ENCODE measurements around the gene CYB561D1. TPM values are rescaled to one million over a fixed set of nuclear protein-coding genes. Genes with fewer than 3 reads are reported as not detected.

The CYB561D1 gene
- total and polyA plus RNA-seq, 4 donors: 5.4 to 10.6 (median 8.1) TPM

GRCh38 chr1:109500941-109501381 lies 7.1 kb downstream of the CYB561D1 start:
- Histone ChIP-seq H3K9me3 (ENCODE audit: control insufficient read depth, low read length) (no peaks in the 10 kb centered on the region), H3K27ac (ENCODE audit: low read depth in 1 of 2, low read length in 2 of 2) (peak overlapping the region in 1 of 2 donors; percentile 86), H3K4me3 (ENCODE audit: low read length in 2 of 2) (no peak overlapping the region), H3K4me1 (ENCODE audit: control insufficient read depth in 1 of 2, insufficient read depth in 2 of 2, low read length in 2 of 2) (peaks cover 0 to 3% of the 10 kb centered on the region in 2 donors), H3K27me3 (ENCODE audit: control insufficient read depth in 1 of 2, insufficient read depth in 2 of 2, low read length in 1 of 2) (no peaks in the 10 kb centered on the region), H3K36me3 (ENCODE audit: control insufficient read depth in 1 of 2, insufficient read depth in 2 of 2, low read length in 1 of 2) (peaks cover 0 to 2% of the 10 kb centered on the region in 2 donors)
- DNase-seq (no peak), ATAC-seq (ENCODE audit: low FRiP score) (no peak)
- 5% methylated on average over 5 of the region's 5 CpGs for WGBS, 2 donors
- intact Hi-C loops (cut with DNase I): loop anchor here in 1 of 2 donors (5.0 kb wide), 1 partner anchor 111 kb away; no protein-coding TSS in a partner anchor

GRCh38 chr1:109501644-109502363 lies 7.9 kb downstream of the CYB561D1 start:
- ATAC-seq (ENCODE audit: low FRiP score) (no peak), DNase-seq (no peak)
- H3K36me3 ChIP-seq (ENCODE audit: control insufficient read depth in 1 of 2, insufficient read depth in 2 of 2, low read length in 1 of 2): no peaks in the 10 kb centered on the region
- H3K27me3 ChIP-seq (ENCODE audit: control insufficient read depth in 1 of 2, insufficient read depth in 2 of 2, low read length in 1 of 2): no peaks in the 10 kb centered on the region
- WGBS, 2 donors: 50 to 55% methylated on average over 5 of the region's 5 CpGs
- intact Hi-C loops (cut with DNase I): loop anchor here in 1 of 2 donors (5.0 kb wide), 1 partner anchor 110 kb away; no protein-coding TSS in a partner anchor
- peak overlapping the region in 1 of 2 donors; percentile 73 for H3K27ac ChIP-seq (ENCODE audit: low read depth in 1 of 2, low read length in 2 of 2)
- H3K4me1 ChIP-seq (ENCODE audit: control insufficient read depth in 1 of 2, insufficient read depth in 2 of 2, low read length in 2 of 2): peaks cover 0 to 3% of the 10 kb centered on the region in 2 donors
- no peaks in the 10 kb centered on the region for H3K9me3 ChIP-seq (ENCODE audit: control insufficient read depth, low read length)
- H3K4me3 ChIP-seq (ENCODE audit: low read length in 2 of 2): no peak overlapping the region

DNA sequence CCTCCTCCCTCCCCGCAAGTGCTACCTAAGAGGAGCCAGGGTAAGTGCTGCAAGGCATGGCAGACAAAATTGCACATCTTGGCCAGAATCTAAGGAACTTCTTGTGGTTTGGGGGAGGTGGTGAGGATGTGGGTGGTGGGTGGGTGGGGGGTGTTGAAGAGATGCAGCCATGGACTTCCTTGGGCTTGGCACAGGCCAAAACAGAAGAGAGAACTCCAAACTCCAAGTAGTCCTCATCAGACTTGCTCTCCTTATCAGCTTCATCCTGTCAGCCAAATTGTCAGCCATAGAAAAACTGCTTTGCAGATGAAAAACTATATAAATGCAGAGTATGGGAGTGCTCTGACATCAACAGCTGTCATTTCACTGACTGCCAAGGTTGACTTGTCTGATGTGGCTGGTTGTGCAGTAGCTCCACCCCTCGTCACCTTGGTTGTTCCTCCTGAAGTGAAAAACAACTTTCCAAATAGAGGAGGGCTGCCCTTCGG lies 8.5 kb downstream of the CYB561D1 start:
- ATAC-seq (ENCODE audit: low FRiP score) (no peak), DNase-seq (no peak)
- Histone ChIP-seq H3K4me3 (ENCODE audit: low read length in 2 of 2) (no peak overlapping the region), H3K27me3 (ENCODE audit: control insufficient read depth in 1 of 2, insufficient read depth in 2 of 2, low read length in 1 of 2) (no peaks in the 10 kb centered on the region), H3K4me1 (ENCODE audit: control insufficient read depth in 1 of 2, insufficient read depth in 2 of 2, low read length in 2 of 2) (peaks cover 0 to 3% of the 10 kb centered on the region in 2 donors), H3K27ac (ENCODE audit: low read depth in 1 of 2, low read length in 2 of 2) (peak overlapping the region in 1 of 2 donors; percentile 73), H3K9me3 (ENCODE audit: control insufficient read depth, low read length) (no peaks in the 10 kb centered on the region), H3K36me3 (ENCODE audit: control insufficient read depth in 1 of 2, insufficient read depth in 2 of 2, low read length in 1 of 2) (no peaks in the 10 kb centered on the region)
- WGBS, 2 donors: 67 to 78% methylated on average over 3 of the region's 3 CpGs
- intact Hi-C loops (cut with DNase I): loop anchor here in 1 of 2 donors (5.0 kb wide), 1 partner anchor 110 kb away; no protein-coding TSS in a partner anchor

GRCh38 chr1:109503935-109504334 lies 10.0 kb downstream of the CYB561D1 start:
- H3K27ac ChIP-seq (ENCODE audit: low read depth in 1 of 2, low read length in 2 of 2): no peak overlapping the region
- no peaks in the 10 kb centered on the region for H3K36me3 ChIP-seq (ENCODE audit: control insufficient read depth in 1 of 2, insufficient read depth in 2 of 2, low read length in 1 of 2)
- ATAC-seq (ENCODE audit: low FRiP score): no peak
- H3K9me3 ChIP-seq (ENCODE audit: control insufficient read depth, low read length): no peaks in the 10 kb centered on the region
- DNase-seq: no peak
- peaks cover 0 to 3% of the 10 kb centered on the region in 2 donors for H3K4me1 ChIP-seq (ENCODE audit: control insufficient read depth in 1 of 2, insufficient read depth in 2 of 2, low read length in 2 of 2)
- WGBS, 2 donors: 81 to 82% methylated on average over 5 of the region's 5 CpGs
- no peaks in the 10 kb centered on the region for H3K27me3 ChIP-seq (ENCODE audit: control insufficient read depth in 1 of 2, insufficient read depth in 2 of 2, low read length in 1 of 2)
- intact Hi-C loops (cut with DNase I): loop anchor here in 1 of 2 donors (5.0 kb wide), 1 partner anchor 108 kb away; no protein-coding TSS in a partner anchor
- no peak overlapping the region for H3K4me3 ChIP-seq (ENCODE audit: low read length in 2 of 2)

DNA sequence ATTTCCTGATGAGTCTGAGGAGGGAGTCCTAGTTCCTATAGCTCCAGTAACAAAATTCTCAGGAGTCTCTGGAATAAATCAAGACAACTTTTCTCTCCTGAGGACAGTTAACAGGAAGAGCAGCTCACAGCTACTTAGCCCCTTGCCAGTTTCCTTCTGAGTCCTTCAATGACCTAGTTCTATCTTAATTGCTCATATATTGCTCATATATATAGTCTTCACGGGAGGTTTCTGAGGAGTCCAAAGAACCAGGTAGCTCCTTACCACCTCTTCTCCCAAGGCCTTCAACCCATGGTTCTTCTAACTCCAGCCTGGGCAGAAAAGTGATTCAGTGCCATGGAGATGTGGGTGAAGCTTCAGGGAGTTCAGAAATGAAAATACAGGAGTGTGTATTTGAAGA lies 11.1 kb downstream of the CYB561D1 start:
- H3K36me3 ChIP-seq (ENCODE audit: control insufficient read depth in 1 of 2, insufficient read depth in 2 of 2, low read length in 1 of 2): no peaks in the 10 kb centered on the region
- H3K27ac ChIP-seq (ENCODE audit: low read depth in 1 of 2, low read length in 2 of 2): no peak overlapping the region
- no peaks in the 10 kb centered on the region for H3K9me3 ChIP-seq (ENCODE audit: control insufficient read depth, low read length)
- 91 to 94% methylated on average over 1 of the region's 1 CpG for WGBS, 2 donors
- DNase-seq (no peak), ATAC-seq (ENCODE audit: low FRiP score) (no peak)
- intact Hi-C loops (cut with DNase I): loop anchor here in 1 of 2 donors (5.0 kb wide), 1 partner anchor 107 kb away; no protein-coding TSS in a partner anchor
- peaks cover 0 to 3% of the 10 kb centered on the region in 2 donors for H3K4me1 ChIP-seq (ENCODE audit: control insufficient read depth in 1 of 2, insufficient read depth in 2 of 2, low read length in 2 of 2)
- H3K27me3 ChIP-seq (ENCODE audit: control insufficient read depth in 1 of 2, insufficient read depth in 2 of 2, low read length in 1 of 2): no peaks in the 10 kb centered on the region
- no peak overlapping the region for H3K4me3 ChIP-seq (ENCODE audit: low read length in 2 of 2)

- H3K36me3 ChIP-seq (ENCODE audit: control insufficient read depth in 1 of 2, insufficient read depth in 2 of 2, low read length in 1 of 2): no peaks in the 10 kb centered on the region
- no peaks in the 10 kb centered on the region for H3K4me1 ChIP-seq (ENCODE audit: control insufficient read depth in 1 of 2, insufficient read depth in 2 of 2, low read length in 2 of 2)
- H3K27ac ChIP-seq (ENCODE audit: low read depth in 1 of 2, low read length in 2 of 2): no peak overlapping the region
- no peak for DNase-seq
- no peak for ATAC-seq (ENCODE audit: low FRiP score)
- H3K27me3 ChIP-seq (ENCODE audit: control insufficient read depth in 1 of 2, insufficient read depth in 2 of 2, low read length in 1 of 2): no peaks in the 10 kb centered on the region
- WGBS, 2 donors: 86% methylated on average over 25 of the region's 25 CpGs
- H3K9me3 ChIP-seq (ENCODE audit: control insufficient read depth, low read length): no peaks in the 10 kb centered on the region
- intact Hi-C loops (cut with DNase I): no loop called here
- no peak overlapping the region for H3K4me3 ChIP-seq (ENCODE audit: low read length in 2 of 2)
These were observed 14.3 kb downstream of the CYB561D1 start for GRCh38 chr1:109508001-109508872.

GRCh38 chr1:109508873-109509175 lies 14.9 kb downstream of the CYB561D1 start:
- DNase-seq (no peak), ATAC-seq (ENCODE audit: low FRiP score) (no peak)
- Histone ChIP-seq H3K4me3 (ENCODE audit: low read length in 2 of 2) (peak overlapping the region; percentile 72 to 85), H3K4me1 (ENCODE audit: control insufficient read depth in 1 of 2, insufficient read depth in 2 of 2, low read length in 2 of 2) (no peaks in the 10 kb centered on the region), H3K27me3 (ENCODE audit: control insufficient read depth in 1 of 2, insufficient read depth in 2 of 2, low read length in 1 of 2) (no peaks in the 10 kb centered on the region), H3K36me3 (ENCODE audit: control insufficient read depth in 1 of 2, insufficient read depth in 2 of 2, low read length in 1 of 2) (no peaks in the 10 kb centered on the region), H3K27ac (ENCODE audit: low read depth in 1 of 2, low read length in 2 of 2) (no peak overlapping the region), H3K9me3 (ENCODE audit: control insufficient read depth, low read length) (no peaks in the 10 kb centered on the region)
- intact Hi-C loops (cut with DNase I): no loop called here
- 46 to 47% methylated on average over 7 of the region's 7 CpGs for WGBS, 2 donors

GRCh38 chr1:109509176-109510134 lies 15.6 kb downstream of the CYB561D1 start, which contains the start of gene AMIGO1:
Gene AMIGO1 (minus strand): TSS chr1:109509727. CDS start chr1:109508912, 815 bp downstream.
- no peak within 1 kb of the TSS for H3K27ac ChIP-seq (ENCODE audit: low read depth in 1 of 2, low read length in 2 of 2)
- ATAC-seq (ENCODE audit: low FRiP score) (peak; percentile 72), DNase-seq (peak; percentile 65 to 90)
- intact Hi-C loops (cut with DNase I): no loop called here
- WGBS, 2 donors: 0 to 1% methylated on average over 52 to 100 of the region's 100 CpGs
- H3K36me3 ChIP-seq (ENCODE audit: control insufficient read depth in 1 of 2, insufficient read depth in 2 of 2, low read length in 1 of 2): no peaks in the 10 kb centered on the region
- no peaks in the 10 kb centered on the region for H3K9me3 ChIP-seq (ENCODE audit: control insufficient read depth, low read length)
- no peaks in the 10 kb centered on the region for H3K4me1 ChIP-seq (ENCODE audit: control insufficient read depth in 1 of 2, insufficient read depth in 2 of 2, low read length in 2 of 2)
- no peaks in the 10 kb centered on the region for H3K27me3 ChIP-seq (ENCODE audit: control insufficient read depth in 1 of 2, insufficient read depth in 2 of 2, low read length in 1 of 2)
- H3K4me3 ChIP-seq (ENCODE audit: low read length in 2 of 2): peak within 1 kb of the TSS; percentile 72 to 85
